Small intestine (tissue), 7 donors: ENCODE measurements around the gene NAA80. TPM values are rescaled to one million over a fixed set of nuclear protein-coding genes. Genes with fewer than 3 reads are reported as not detected.

Experiments
- DNase-seq, 2 donors: peaks; one replicate each; pipeline versions ENCODE4 v3.0.0 to v3.0.0-alpha.2; 2013
- FAIRE-seq: peaks from 2 replicates; lab custom pipeline; 2012; peaks lifted over from hg19 to GRCh38; lab: Jason Lieb, UNC
- H3K27ac ChIP-seq, 3 donors: one replicate each; pipeline ENCODE4 v1.5.1; 2013; ENCODE audit warnings: low read length in 2 of 3, mild to moderate bottlenecking in 2 of 3, control low read depth in 1 of 3, inconsistent platforms in 1 of 3, low read depth in 1 of 3, moderate library complexity in 1 of 3
- H3K27me3 ChIP-seq, 3 donors: one replicate each; pipeline ENCODE4 v1.6.1; 2013; ENCODE audit warnings: low read length in 3 of 3, inconsistent platforms in 1 of 3; ENCODE audit not compliant: control insufficient read depth in 3 of 3, insufficient read depth in 3 of 3
- H3K36me3 ChIP-seq, 3 donors: one replicate each; pipeline ENCODE4 v1.6.1; 2013; ENCODE audit warnings: low read length in 3 of 3, inconsistent platforms in 1 of 3, low read depth in 1 of 3, mild to moderate bottlenecking in 1 of 3, moderate library complexity in 1 of 3; ENCODE audit not compliant: control insufficient read depth in 3 of 3, insufficient read depth in 2 of 3
- H3K4me1 ChIP-seq, 3 donors: one replicate each; pipeline ENCODE4 v1.6.1; 2013; ENCODE audit warnings: low read length in 2 of 3, inconsistent platforms in 1 of 3, low read depth in 1 of 3, mild to moderate bottlenecking in 1 of 3, moderate library complexity in 1 of 3; ENCODE audit not compliant: control insufficient read depth in 3 of 3, insufficient read depth in 2 of 3
- H3K4me3 ChIP-seq, 3 donors: one replicate each; pipeline ENCODE4 v1.5.1; 2013; ENCODE audit warnings: low read length in 3 of 3, control low read depth in 1 of 3, inconsistent platforms in 1 of 3, low read depth in 1 of 3, mild to moderate bottlenecking in 1 of 3, moderate library complexity in 1 of 3
- H3K9me3 ChIP-seq, 2 donors: one replicate each; pipeline ENCODE4 v1.6.1; 2013; ENCODE audit warnings: low read depth in 1 of 2, low read length in 1 of 2; ENCODE audit not compliant: control insufficient read depth in 2 of 2, insufficient read depth in 1 of 2
- WGBS, 3 donors: extraction: QIAGEN DNeasy Blood & Tissue Kit; methylation state at CpG; one replicate each; pipeline ENCODE4 v1.1.7; 2013; 5-methylcytosine and 5-hydroxymethylcytosine counted together
- polyA plus RNA-seq, 4 donors: library from polyadenylated mRNA; stranded (reverse) in 3 of 4; unstranded in 1 of 4; fragments of 200-250 nt in 3 of 4; fragments of 120-200 nt in 1 of 4; gene quantifications; one replicate each; pipeline versions ENCODE4 v1.2.1 to v1.2.3, GENCODE V29; 2013
- donor health status: healthy with polysubstance abuse.
- donor health status: control.
- donor health status: control.
- donor health status: Bipolar disorder and iron deficiency.
- donor health status: healthy.

NAA80 gene
- polyA plus RNA-seq, 4 donors = 2.4 to 8.5 (median 7.3) TPM

DNA sequence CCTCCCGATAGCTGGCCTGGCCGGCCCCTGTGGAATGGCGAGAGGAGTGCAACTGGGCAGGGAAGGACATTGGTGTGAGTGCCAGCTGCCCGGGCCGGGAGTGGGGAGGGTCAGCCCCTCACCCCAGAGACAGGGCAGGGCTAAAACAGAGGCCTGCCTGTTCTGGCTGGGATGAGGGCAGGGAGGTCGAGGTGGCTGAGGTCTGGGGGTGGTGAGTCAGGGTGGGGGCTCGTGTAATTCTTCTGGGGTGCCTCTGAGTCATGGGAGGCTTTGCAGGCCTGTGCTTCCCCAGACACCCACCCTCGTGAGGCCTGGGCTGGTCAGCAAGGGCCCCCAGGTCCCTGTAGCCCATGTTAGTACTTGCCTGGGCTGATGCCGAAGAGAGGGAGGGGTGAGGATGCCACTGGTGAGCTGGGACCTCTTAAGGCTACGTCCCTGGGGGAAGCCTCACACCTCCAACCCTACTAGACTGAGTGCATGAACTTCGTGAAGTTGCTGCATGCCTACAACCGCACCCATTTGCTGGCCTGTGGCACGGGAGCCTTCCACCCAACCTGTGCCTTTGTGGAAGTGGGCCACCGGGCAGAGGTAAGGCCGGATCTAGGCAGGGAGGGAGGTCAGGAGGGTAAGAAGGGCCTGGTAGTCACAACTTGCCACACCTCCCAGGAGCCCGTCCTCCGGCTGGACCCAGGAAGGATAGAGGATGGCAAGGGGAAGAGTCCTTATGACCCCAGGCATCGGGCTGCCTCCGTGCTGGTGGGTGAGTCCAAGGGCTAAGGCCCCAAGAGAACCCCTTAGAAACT, 28.6 kb downstream of the NAA80 start:
- H3K27ac ChIP-seq = peak overlapping the region; percentile 93 to 99 (median 98)
- FAIRE-seq (no peak), DNase-seq (peak in 1 of 2 donors; percentile 47)
- H3K27me3 ChIP-seq = peaks cover 0 to 22% (median 3%) of the 10 kb centered on the region in 3 donors
- WGBS, 3 donors = 63 to 77% (median 67%) methylated on average over 17 to 19 of the region's 19 CpGs
- H3K36me3 ChIP-seq = peaks cover 2 to 52% (median 6%) of the 10 kb centered on the region in 3 donors
- peak overlapping the region in 2 of 3 donors; percentile 65 to 66 for H3K4me3 ChIP-seq
- H3K9me3 ChIP-seq = no peaks in the 10 kb centered on the region
- peaks cover 0 to 84% (median 4%) of the 10 kb centered on the region in 3 donors for H3K4me1 ChIP-seq

DNA sequence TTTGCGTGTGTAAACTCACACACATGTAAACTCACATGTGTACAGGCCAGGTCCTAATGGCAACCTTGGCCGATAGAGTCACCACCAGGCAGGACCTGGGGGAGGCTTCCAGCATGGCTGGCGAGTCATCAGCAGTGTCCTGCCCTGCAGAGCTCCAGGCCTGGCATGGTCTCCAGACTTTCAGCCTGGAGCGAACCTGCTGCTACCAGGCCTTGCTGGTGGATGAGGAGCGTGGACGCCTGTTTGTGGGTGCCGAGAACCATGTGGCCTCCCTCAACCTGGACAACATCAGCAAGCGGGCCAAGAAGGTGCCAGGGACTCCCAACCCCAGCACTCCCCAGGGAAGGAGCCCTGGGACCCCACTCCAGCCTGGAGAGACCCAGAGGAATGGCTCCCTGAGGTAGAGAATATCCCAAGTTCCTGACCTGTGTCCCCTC, 29.2 kb downstream of the NAA80 start:
- 63 to 82% (median 80%) methylated on average over 8 of the region's 8 CpGs for whole genome bisulfite sequencing, 3 donors
- FAIRE-seq (no peak), DNase-seq (peak in 1 of 2 donors; percentile 54)
- Histone ChIP-seq H3K9me3 (no peaks in the 10 kb centered on the region), H3K36me3 (peaks cover 0 to 46% (median under 1%) of the 10 kb centered on the region in 3 donors), H3K4me1 (peaks cover 2 to 91% (median 4%) of the 10 kb centered on the region in 3 donors), H3K27me3 (peaks cover 0 to 18% (median 3%) of the 10 kb centered on the region in 3 donors), H3K4me3 (peak overlapping the region in 2 of 3 donors; percentile 65 to 66), H3K27ac (peak overlapping the region; percentile 93 to 99 (median 98))

DNA sequence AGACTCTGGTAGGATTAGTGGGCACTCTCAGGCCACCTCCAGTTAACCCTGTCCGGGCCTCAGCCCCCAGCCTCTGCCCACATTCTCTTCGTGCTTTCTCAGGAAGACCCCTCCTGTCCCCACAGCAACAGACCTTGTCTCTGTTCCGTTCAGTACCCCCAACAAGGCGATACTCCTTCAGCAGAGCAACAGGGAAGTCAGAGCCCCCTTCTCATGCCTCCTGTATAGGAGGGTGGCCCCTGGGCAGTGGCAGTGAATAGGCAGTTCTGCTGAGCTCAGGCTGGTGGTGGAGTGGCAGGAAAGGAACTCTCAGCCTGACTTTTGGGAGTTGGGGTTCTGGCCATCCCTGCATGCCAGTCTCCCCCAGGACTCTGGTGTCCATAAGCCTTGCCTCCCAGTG, 29.7 kb downstream of the NAA80 start:
- H3K27me3 ChIP-seq = peaks cover 0 to 14% (median 1%) of the 10 kb centered on the region in 3 donors
- H3K9me3 ChIP-seq = no peaks in the 10 kb centered on the region
- FAIRE-seq = no peak
- peaks cover 4 to 96% (median 4%) of the 10 kb centered on the region in 3 donors for H3K4me1 ChIP-seq
- WGBS, 3 donors = 40 to 60% (median 40%) methylated on average over 4 of the region's 4 CpGs
- DNase-seq = no peak
- H3K36me3 ChIP-seq = peaks cover 0 to 41% (median 0%) of the 10 kb centered on the region in 3 donors
- H3K27ac ChIP-seq = peak overlapping the region; percentile 93 to 99 (median 98)
- H3K4me3 ChIP-seq = peak overlapping the region in 2 of 3 donors; percentile 65 to 66

DNA sequence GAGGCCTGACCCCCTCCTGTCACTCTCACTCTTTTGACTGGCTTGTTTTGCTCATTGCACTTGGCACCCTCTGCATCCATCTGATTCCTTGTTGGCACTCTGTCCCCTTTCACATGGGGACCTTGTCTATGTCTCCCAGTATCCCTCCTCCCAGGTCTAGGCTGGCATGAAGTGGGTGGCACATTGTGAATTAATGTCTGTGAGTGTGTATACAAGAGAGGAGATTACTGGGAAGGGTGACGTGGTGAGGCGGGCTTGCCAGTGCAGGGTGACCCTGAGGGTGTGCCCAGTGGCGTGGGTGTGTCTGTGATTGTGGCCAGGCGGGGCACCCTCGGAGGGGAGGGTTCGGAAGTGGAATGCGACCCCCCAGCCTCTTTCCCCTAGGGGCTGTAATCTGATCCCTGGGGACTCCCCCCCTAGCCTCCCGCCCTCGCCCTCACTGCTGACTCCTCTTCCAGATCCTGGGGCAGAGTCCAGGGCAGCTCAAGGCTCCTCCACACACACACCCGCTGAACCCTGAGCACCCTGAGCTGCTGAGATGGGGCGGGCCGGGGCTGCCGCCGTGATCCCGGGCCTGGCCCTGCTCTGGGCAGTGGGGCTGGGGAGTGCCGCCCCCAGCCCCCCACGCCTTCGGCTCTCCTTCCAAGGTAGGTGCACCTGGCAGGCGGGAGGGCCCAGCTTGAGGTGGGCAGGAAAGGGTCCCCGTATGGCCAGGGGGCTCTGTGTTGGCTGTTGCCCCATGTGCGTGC, 30.3 kb downstream of the NAA80 start, which contains the start of gene SEMA3B:
Gene SEMA3B (plus strand): TSS at position 445 of the 749 bp plus-strand sequence. CDS start 94 bp downstream, at position 539.
- H3K9me3 ChIP-seq = no peaks in the 10 kb centered on the region
- H3K4me1 ChIP-seq = peaks cover 4 to 96% (median 4%) of the 10 kb centered on the region in 3 donors
- H3K4me3 ChIP-seq = peak within 1 kb of the TSS in 2 of 3 donors; percentile 65 to 66
- no peak for FAIRE-seq
- H3K27ac ChIP-seq = peak within 1 kb of the TSS; percentile 93 to 99 (median 98)
- H3K36me3 ChIP-seq = peaks cover 0 to 35% (median 0%) of the 10 kb centered on the region in 3 donors
- DNase-seq = peak; percentile 95 to 96
- WGBS, 3 donors = 10 to 39% (median 29%) methylated on average over 15 to 21 of the region's 21 CpGs
- peaks cover 0 to 9% (median 0%) of the 10 kb centered on the region in 3 donors for H3K27me3 ChIP-seq

DNA sequence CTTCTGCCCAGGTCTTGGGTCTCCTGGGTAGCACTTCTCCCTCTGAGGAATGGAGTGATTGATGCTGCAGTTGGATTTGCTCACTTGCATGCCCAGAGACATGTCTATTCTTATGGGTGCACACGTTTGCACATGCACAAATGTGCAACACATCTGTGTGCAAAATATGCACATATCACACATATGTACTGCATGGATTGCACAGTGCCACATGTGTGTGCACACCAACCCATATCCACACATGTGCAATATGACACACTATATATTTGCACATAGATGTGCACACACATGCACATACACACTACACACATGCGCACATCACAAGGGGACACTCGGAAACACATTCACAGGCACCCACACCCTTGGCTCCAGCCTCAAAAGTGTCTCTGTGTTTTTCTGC, 30.9 kb downstream of the NAA80 start:
- Histone ChIP-seq H3K27ac (peak overlapping the region; percentile 93 to 99 (median 98)), H3K36me3 (peaks cover 0 to 29% (median 0%) of the 10 kb centered on the region in 3 donors), H3K4me3 (no peak overlapping the region), H3K27me3 (peaks cover 0 to 3% (median 0%) of the 10 kb centered on the region in 3 donors), H3K9me3 (no peaks in the 10 kb centered on the region), H3K4me1 (peaks cover 4 to 94% (median 4%) of the 10 kb centered on the region in 3 donors)
- 20 to 37% (median 27%) methylated on average over 3 of the region's 3 CpGs for WGBS, 3 donors
- no peak for FAIRE-seq
- peak in 1 of 2 donors; percentile 36 for DNase-seq

DNA sequence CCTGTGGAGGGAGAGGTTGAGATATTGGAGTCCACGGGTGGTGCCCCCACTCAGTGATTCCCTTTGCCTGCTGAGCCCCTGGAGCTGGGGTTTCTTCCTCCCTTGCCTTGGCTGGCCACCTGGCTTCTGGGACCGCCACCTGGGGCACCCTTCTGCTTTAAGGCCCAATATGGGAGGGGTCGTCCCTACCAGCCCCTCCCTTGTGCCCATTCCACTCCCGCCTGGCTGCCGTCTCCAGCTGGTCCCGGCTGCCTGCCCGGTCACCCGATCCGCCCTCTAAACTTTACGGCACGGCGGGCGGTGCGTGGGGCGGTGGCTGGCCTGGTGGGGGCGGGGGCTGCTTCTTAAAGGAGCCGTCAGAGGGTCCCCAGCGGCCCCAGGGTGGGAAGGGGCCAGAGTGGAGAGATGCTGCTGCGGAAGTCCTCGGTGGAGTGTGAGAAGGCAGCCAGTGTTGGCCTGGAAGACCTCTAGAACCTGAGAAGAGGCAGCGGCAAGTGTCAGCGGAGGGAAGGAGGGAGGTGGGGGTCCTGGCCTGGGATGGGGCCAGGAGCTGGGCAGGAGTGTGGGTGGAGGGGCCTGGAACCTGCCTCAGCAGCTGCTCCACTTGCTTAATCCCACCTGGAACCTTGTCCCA, 31.8 kb downstream of the NAA80 start:
- Histone ChIP-seq H3K36me3 (peaks cover 0 to 32% (median 0%) of the 10 kb centered on the region in 3 donors), H3K27ac (peak overlapping the region; percentile 93 to 99 (median 98)), H3K4me3 (peak overlapping the region; percentile 35 to 48 (median 41)), H3K4me1 (peaks cover 4 to 86% (median 4%) of the 10 kb centered on the region in 3 donors), H3K27me3 (no peaks in the 10 kb centered on the region), H3K9me3 (no peaks in the 10 kb centered on the region)
- FAIRE-seq (no peak), DNase-seq (peak; percentile 69 to 81)
- WGBS, 3 donors = 11 to 13% (median 12%) methylated on average over 22 of the region's 22 CpGs

DNA sequence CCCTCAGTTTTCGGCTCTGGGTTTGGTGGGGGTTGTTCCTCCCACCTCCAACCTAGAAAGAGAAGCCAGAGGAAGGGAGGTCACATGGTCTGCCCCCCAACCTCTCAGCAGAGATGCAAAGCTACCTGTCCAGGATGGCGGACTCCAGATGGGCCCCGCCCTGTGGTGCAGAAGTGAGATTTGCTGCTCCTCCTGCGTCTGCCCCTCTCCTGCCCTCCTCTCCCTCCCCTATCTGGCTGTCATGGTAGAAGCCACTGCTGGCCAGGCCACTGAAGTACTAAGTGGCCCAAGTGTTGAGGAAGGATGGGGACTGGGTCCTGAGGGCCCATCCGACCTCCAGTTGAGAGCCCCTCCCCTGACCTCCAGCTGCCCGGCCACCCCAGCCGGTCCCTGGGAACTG, 32.4 kb downstream of the NAA80 start:
- no peaks in the 10 kb centered on the region for H3K27me3 ChIP-seq
- H3K4me3 ChIP-seq = peak overlapping the region in 2 of 3 donors; percentile 35 to 41
- 38 to 57% (median 45%) methylated on average over 7 of the region's 7 CpGs for WGBS, 3 donors
- DNase-seq (peak in 1 of 2 donors; percentile 39), FAIRE-seq (no peak)
- H3K27ac ChIP-seq = peak overlapping the region; percentile 82 to 98 (median 85)
- peaks cover 0 to 28% (median 0%) of the 10 kb centered on the region in 3 donors for H3K36me3 ChIP-seq
- H3K9me3 ChIP-seq = no peaks in the 10 kb centered on the region
- peaks cover 4 to 80% (median 4%) of the 10 kb centered on the region in 3 donors for H3K4me1 ChIP-seq
